IMR-90 (cell line): Measurements from ENCODE around the gene SORCS1. TPM values are rescaled to one million over a fixed set of nuclear protein-coding genes. Genes with fewer than 3 reads are reported as not detected.

Source experiments
- ATAC-seq: fragments of 200-7000 bp; cut with Tn5 transposase; 2 replicates; pipeline ENCODE4 v1.9.1; 2020; ENCODE audit warnings: low read depth, mild to moderate bottlenecking, moderate library complexity
- BruUV-seq: library from RNA; stranded (reverse); fragments of 400-500 nt; replicated peaks from 2 replicates; lab custom pipeline; 2021; lab: Mats Ljungman, UMichigan
- CTCF ChIA-PET: fragments of 300-600 bp; formaldehyde crosslinking; extraction: SDS; loops from one replicate; lab custom pipeline; 2021; ENCODE audit warnings: antibody characterized with exemption; lab: Yijun Ruan, JAX
- POLR2A ChIA-PET: fragments of 300-600 bp; sonication (Branson Sonifier 250); formaldehyde crosslinking; loops from one replicate; lab custom pipeline; 2022; ENCODE audit warnings: antibody characterized with exemption; ENCODE audit not compliant: unreplicated experiment; lab: Charles Lee
- DNase-seq: peaks from one replicate; pipeline ENCODE4 v3.0.0; 2013
- H2AFZ ChIP-seq: replicated peaks from 2 replicates; pipeline ENCODE3; 2013; ENCODE audit warnings: low read length, mild to moderate bottlenecking; ENCODE audit not compliant: poor library complexity
- H2AK5ac ChIP-seq: 2 replicates; pipeline ENCODE4 v1.6.1; 2013; ENCODE audit warnings: low read depth, low read length, inconsistent platforms
- H2AK9ac ChIP-seq: replicated peaks from 2 replicates; pipeline ENCODE3; 2013; ENCODE audit warnings: mild to moderate bottlenecking, low read depth, low read length, moderate library complexity; ENCODE audit not compliant: poor library complexity
- H2BK120ac ChIP-seq: 2 replicates; pipeline ENCODE4 v1.6.1; 2013; ENCODE audit warnings: low read depth, low read length, inconsistent platforms
- H2BK15ac ChIP-seq: 3 replicates; pipeline ENCODE4 v1.6.1; 2013; ENCODE audit warnings: low read depth, low read length, inconsistent platforms
- H2BK20ac ChIP-seq: 2 replicates; pipeline ENCODE4 v1.6.1; 2013; ENCODE audit warnings: low read depth, mild to moderate bottlenecking, inconsistent platforms, low read length, moderate library complexity
- H2BK5ac ChIP-seq: 2 replicates; pipeline ENCODE4 v1.6.1; 2013; ENCODE audit warnings: mild to moderate bottlenecking, low read depth, low read length, inconsistent platforms; ENCODE audit not compliant: poor library complexity, severe bottlenecking
- H3K14ac ChIP-seq: replicated peaks from 2 replicates; pipeline ENCODE4 v1.6.1; 2013; ENCODE audit warnings: low read depth, low read length, inconsistent platforms
- H3K18ac ChIP-seq: 2 replicates; pipeline ENCODE4 v1.6.1; 2013; ENCODE audit warnings: low read depth, low read length, control low read depth
- H3K23ac ChIP-seq: 2 replicates; pipeline ENCODE4 v1.6.1; 2013; ENCODE audit warnings: low read depth, low read length, inconsistent platforms
- H3K27ac ChIP-seq: 2 replicates; pipeline ENCODE4 v1.5.1; 2013; ENCODE audit warnings: mild to moderate bottlenecking, control low read depth, low read length; ENCODE audit not compliant: insufficient read depth
- H3K27me3 ChIP-seq: 2 replicates; pipeline ENCODE4 v1.6.1; 2013; ENCODE audit warnings: low read length; ENCODE audit not compliant: control insufficient read depth, insufficient read depth
- H3K36me3 ChIP-seq: 2 replicates; pipeline ENCODE4 v1.6.1; 2013; ENCODE audit warnings: low read length, mixed read lengths; ENCODE audit not compliant: control insufficient read depth, insufficient read depth
- H3K4ac ChIP-seq: 2 replicates; pipeline ENCODE4 v1.6.1; 2013; ENCODE audit warnings: low read depth, low read length, inconsistent platforms
- H3K4me1 ChIP-seq: 2 replicates; pipeline ENCODE4 v1.6.1; 2013; ENCODE audit warnings: low read length, mixed read lengths; ENCODE audit not compliant: control insufficient read depth, insufficient read depth
- H3K4me2 ChIP-seq: 2 replicates; pipeline ENCODE4 v1.6.1; 2013; ENCODE audit warnings: low read depth, mild to moderate bottlenecking, control low read depth, low read length, moderate library complexity
- H3K4me3 ChIP-seq: 2 replicates; pipeline ENCODE4 v1.5.1; 2013; ENCODE audit warnings: low read depth, mild to moderate bottlenecking, control low read depth, low read length, moderate library complexity; ENCODE audit not compliant: insufficient read depth
- H3K56ac ChIP-seq: 2 replicates; pipeline ENCODE4 v1.6.1; 2013; ENCODE audit warnings: low read length, inconsistent platforms; ENCODE audit not compliant: insufficient read depth; ENCODE audit errors: extremely low read depth
- H3K79me1 ChIP-seq, 2 experiments: 2 replicates each; pipeline ENCODE4 v1.6.1; 2013; ENCODE audit warnings: low read length in 2 of 2, inconsistent platforms in 1 of 2, low read depth in 1 of 2
- H3K9ac ChIP-seq: 2 replicates; pipeline ENCODE4 v1.6.1; 2013; ENCODE audit warnings: low read depth, low read length, control low read depth
- H3K9me1 ChIP-seq: 2 replicates; pipeline ENCODE4 v1.6.1; 2013; ENCODE audit warnings: low read length, inconsistent platforms; ENCODE audit not compliant: insufficient read depth
- H3K9me3 ChIP-seq: 2 replicates; pipeline ENCODE4 v1.6.1; 2013; ENCODE audit warnings: low read length; ENCODE audit not compliant: control insufficient read depth, insufficient read depth
- H4K20me1 ChIP-seq: 2 replicates; pipeline ENCODE4 v1.6.1; 2013; ENCODE audit warnings: low read length, inconsistent platforms; ENCODE audit not compliant: insufficient read depth
- H4K5ac ChIP-seq: 2 replicates; pipeline ENCODE4 v1.6.1; 2013; ENCODE audit warnings: mild to moderate bottlenecking, low read depth, low read length, control low read depth
- H4K8ac ChIP-seq, 2 experiments: 2 replicates each; pipeline ENCODE4 v1.6.1; 2013; ENCODE audit warnings: low read depth in 2 of 2, low read length in 2 of 2, control low read depth in 1 of 2, inconsistent platforms in 1 of 2
- H4K91ac ChIP-seq: 2 replicates; pipeline ENCODE4 v1.6.1; 2013; ENCODE audit warnings: low read depth, low read length, inconsistent platforms; ENCODE audit not compliant: insufficient read depth
- BHLHE40 ChIP-seq: fragments of 150-350 bp; IDR thresholded peaks from 2 replicates; pipeline ENCODE4 v1.6.1; 2016; ENCODE audit warnings: mild to moderate bottlenecking, low read depth, low read length
- CEBPB ChIP-seq: IDR thresholded peaks from 2 replicates; pipeline ENCODE4 v1.6.1; 2012; ENCODE audit warnings: low read depth, low read length, improper control_type of control experiment
- FOS ChIP-seq: fragments of 150-350 bp; IDR thresholded peaks from 2 replicates; pipeline ENCODE4 v1.6.1; 2016; ENCODE audit warnings: low read depth, low read length
- MXI1 ChIP-seq: IDR thresholded peaks from 2 replicates; pipeline ENCODE4 v1.6.1; 2012; ENCODE audit warnings: low read depth, mild to moderate bottlenecking, low read length, moderate library complexity, borderline replicate concordance
- NFE2L2 ChIP-seq: fragments of 150-350 bp; IDR thresholded peaks from 2 replicates; pipeline ENCODE4 v1.6.1; 2016; ENCODE audit warnings: low read depth, mild to moderate bottlenecking, low read length
- POLR2A ChIP-seq: IDR thresholded peaks from 2 replicates; pipeline ENCODE4 v1.6.1; 2012; ENCODE audit warnings: mild to moderate bottlenecking, low read depth, low read length
- RCOR1 ChIP-seq: IDR thresholded peaks from 2 replicates; pipeline ENCODE4 v1.6.1; 2012; ENCODE audit warnings: mild to moderate bottlenecking, low read length, improper control_type of control experiment; ENCODE audit not compliant: insufficient replicate concordance
- RFX5 ChIP-seq: IDR thresholded peaks from 2 replicates; pipeline ENCODE4 v1.8.0; 2012; ENCODE audit warnings: low read depth, mild to moderate bottlenecking, low read length, moderate library complexity
- USF2 ChIP-seq: fragments of 150-350 bp; IDR thresholded peaks from 2 replicates; pipeline ENCODE4 v1.6.1; 2017; ENCODE audit warnings: mild to moderate bottlenecking, antibody characterized with exemption, low read length, low read depth
- WGBS, 2 experiments: methylation state at CpG; one replicate each; pipeline versions ENCODE4 v1.1.5 to v1.1.7; 2013; ENCODE audit warnings: missing lambda C conversion rate in 2 of 2; ENCODE audit not compliant: insufficient read length in 1 of 2; ENCODE audit errors: extremely low coverage in 2 of 2; 5-methylcytosine and 5-hydroxymethylcytosine counted together
- dilution Hi-C: fragments of 300-500 bp; cut with HindIII; formaldehyde crosslinking; loops from one replicate; pipeline ENCODE4 v1.14.3; 2018; ENCODE audit warnings: low sequenced_read_pairs; ENCODE audit not compliant: unreplicated experiment
- in situ Hi-C: fragments of 300-500 bp; cut with MboI; formaldehyde crosslinking; loops from 3 replicates; pipeline ENCODE4 v1.14.3; 2019; ENCODE audit warnings: low sequenced_read_pairs, inconsistent platforms, mixed read lengths
- intact Hi-C: fragments of 100-400 bp; cut with micrococcal nuclease; formaldehyde crosslinking; loops from 2 replicates; pipeline ENCODE4 v1.10.0; 2022
- polyA plus RNA-seq, 3 experiments: library from polyadenylated mRNA; depleted of rRNA; stranded (reverse); fragments of >200 nt; gene quantifications; 2 replicates each; pipeline ENCODE4 v1.2.3, GENCODE V29; 2012; ENCODE audit warnings: low replicate concordance in 1 of 3
- total RNA-seq: library from RNA; depleted of rRNA; stranded (reverse); fragments of >200 nt; gene quantifications from 2 replicates; pipeline ENCODE4 v1.2.3, GENCODE V29; 2012

SORCS1 gene
- total and polyA plus RNA-seq, 2 of the 4 experiments (the other 2 are of a cell fraction), result under 0.01 TPM; not detected in 1

- POLR2A ChIA-PET, result no interaction called here
- Histone ChIP-seq H3K27me3 (no peaks in the 10 kb centered on the region), H3K36me3 (no peaks in the 10 kb centered on the region), H2BK5ac (no peak overlapping the region), H4K5ac (no peak overlapping the region), H3K23ac (no peak overlapping the region), H3K9ac (no peak overlapping the region), H3K56ac (no peak overlapping the region), H2BK20ac (no peak overlapping the region), H3K4me1 (no peaks in the 10 kb centered on the region), H3K79me1 (no peaks in the 10 kb centered on the region), H4K91ac (no peak overlapping the region), H3K27ac (no peak overlapping the region), H3K4ac (no peak overlapping the region), H3K4me3 (no peak overlapping the region), H2AFZ (no peak overlapping the region), H2AK5ac (no peak overlapping the region), H2BK120ac (no peak overlapping the region), H4K20me1 (no peaks in the 10 kb centered on the region), H2AK9ac (no peak overlapping the region), H3K18ac (no peak overlapping the region), H3K14ac (no peak overlapping the region), H3K4me2 (no peak overlapping the region), H2BK15ac (no peak overlapping the region), H4K8ac (no peak overlapping the region), H3K9me3 (no peaks in the 10 kb centered on the region; the same call in 1 of the 2 replicates), H3K9me1 (no peaks in the 10 kb centered on the region)
- no peak for DNase-seq
- ATAC-seq, result no peak
- CTCF ChIA-PET, result no interaction called here
- TF ChIP-seq POLR2A (no peak), RCOR1 (no peak), BHLHE40 (no peak), USF2 (no peak), NFE2L2 (no peak), FOS (no peak), MXI1 (no peak), RFX5 (no peak), CEBPB (no peak)
- no CpG with 5 or more reads among the region's 1 CpG for WGBS, 2 experiments
- in situ Hi-C loops, result no loop called here
- intact Hi-C loops, result no loop called here
- dilution Hi-C loops, result no loop called here
- BruUV-seq, result no TSS peak
These were observed 424.4 kb downstream of the SORCS1 start for GRCh38 chr10:106740071-106740470.
